ENCODE measurements around the gene VPS8.

The VPS8 gene

DNA sequence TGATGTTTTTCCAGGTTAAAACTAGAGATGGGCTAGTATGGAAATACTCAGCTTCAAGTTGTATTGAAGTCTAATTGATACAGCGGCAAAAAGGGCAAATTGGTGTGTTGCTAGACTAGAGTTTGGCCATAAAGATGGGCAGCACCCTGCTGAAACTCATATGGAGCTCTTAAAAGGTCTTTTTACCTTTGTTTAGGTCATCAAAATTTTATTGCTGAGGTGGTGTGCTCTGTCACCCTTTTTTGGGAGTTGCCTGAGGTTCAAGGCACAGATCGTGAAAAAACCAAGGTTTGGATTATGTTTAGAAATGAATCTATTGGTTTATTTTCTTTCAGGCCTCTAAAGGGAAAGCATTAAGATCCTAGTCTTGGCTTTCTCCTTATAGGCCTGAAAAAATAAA lies 38.2 kb downstream of the VPS8 start:
- H3K4me3 ChIP-seq (ENCODE audit: low read depth, low read length), result no peak overlapping the region
- TF ChIP-seq, protein P1, sequence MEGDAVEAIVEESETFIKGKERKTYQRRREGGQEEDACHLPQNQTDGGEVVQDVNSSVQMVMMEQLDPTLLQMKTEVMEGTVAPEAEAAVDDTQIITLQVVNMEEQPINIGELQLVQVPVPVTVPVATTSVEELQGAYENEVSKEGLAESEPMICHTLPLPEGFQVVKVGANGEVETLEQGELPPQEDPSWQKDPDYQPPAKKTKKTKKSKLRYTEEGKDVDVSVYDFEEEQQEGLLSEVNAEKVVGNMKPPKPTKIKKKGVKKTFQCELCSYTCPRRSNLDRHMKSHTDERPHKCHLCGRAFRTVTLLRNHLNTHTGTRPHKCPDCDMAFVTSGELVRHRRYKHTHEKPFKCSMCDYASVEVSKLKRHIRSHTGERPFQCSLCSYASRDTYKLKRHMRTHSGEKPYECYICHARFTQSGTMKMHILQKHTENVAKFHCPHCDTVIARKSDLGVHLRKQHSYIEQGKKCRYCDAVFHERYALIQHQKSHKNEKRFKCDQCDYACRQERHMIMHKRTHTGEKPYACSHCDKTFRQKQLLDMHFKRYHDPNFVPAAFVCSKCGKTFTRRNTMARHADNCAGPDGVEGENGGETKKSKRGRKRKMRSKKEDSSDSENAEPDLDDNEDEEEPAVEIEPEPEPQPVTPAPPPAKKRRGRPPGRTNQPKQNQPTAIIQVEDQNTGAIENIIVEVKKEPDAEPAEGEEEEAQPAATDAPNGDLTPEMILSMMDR (IDR thresholded peaks at IDR 0.05; ENCODE audit: control insufficient read depth, extremely low read depth, insufficient read depth), result no peak
- no peak for DNase-seq (ENCODE audit: low read depth)

DNA sequence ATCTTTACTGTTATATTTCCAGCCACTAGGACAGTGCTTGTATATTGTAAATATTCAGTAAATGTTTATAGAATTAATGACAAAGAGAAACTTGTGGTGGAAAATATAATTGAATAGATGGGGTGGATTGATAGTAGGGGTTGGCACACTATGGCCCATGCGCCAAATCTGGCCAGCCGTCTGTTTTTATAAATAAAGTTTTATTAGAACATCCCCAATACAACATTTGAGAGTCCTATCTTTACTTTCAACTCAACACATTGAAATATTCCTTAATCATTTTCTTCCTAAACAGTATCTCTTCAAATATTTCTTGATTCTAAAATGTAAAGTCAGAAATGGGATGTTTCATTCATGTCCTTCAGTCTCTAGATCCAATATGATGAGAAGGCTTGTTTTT lies 45.1 kb downstream of the VPS8 start:
- TF ChIP-seq, protein P1 (IDR thresholded peaks at IDR 0.05; ENCODE audit: control insufficient read depth, extremely low read depth, insufficient read depth), result no peak
- no peak overlapping the region for H3K4me3 ChIP-seq (ENCODE audit: low read depth, low read length)
- no peak for DNase-seq (ENCODE audit: low read depth)

DNA sequence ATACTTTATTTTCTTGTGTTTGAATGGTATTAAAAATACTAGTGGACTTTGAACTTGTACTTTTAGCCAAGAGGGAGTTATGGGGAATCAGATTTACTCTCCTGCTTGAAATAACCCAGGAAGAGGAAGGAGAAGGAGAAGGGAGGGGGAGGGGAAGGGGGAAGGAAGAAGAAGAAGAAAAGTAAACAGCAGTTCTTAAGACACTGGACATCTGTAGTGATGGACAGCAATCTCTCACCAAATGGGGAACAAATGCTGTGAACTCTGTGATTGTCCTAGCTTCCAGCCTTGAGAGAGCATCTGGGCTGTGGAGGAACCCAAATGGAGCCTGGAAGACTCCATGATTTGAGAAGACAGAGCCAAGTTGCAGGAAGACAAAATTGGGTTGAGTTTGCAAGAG lies 52.0 kb downstream of the VPS8 start:
- no peak for DNase-seq (ENCODE audit: low read depth)
- TF ChIP-seq, protein P1 (IDR thresholded peaks at IDR 0.05; ENCODE audit: control insufficient read depth, extremely low read depth, insufficient read depth), result no peak
- H3K4me3 ChIP-seq (ENCODE audit: low read depth, low read length), result no peak overlapping the region

DNA sequence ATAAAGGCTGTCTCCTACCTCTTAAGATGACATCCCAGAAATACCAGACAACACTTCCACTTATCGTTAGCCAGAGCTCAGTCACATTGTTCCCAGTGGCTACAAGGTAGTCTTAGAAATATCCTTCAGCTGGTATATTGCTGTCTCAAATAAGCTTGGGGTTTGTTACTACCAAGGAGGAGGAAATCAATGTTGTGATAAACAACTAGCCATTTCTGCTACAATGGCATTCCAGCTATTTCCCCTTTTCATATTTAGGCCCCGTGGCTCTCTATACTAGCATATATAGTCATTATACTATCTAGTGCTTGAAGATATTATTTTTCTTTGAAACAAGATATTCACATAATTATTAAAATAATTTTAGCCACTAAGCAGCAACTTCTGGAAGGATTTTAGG lies 56.5 kb downstream of the VPS8 start:
- TF ChIP-seq, protein P1 (IDR thresholded peaks at IDR 0.05; ENCODE audit: control insufficient read depth, extremely low read depth, insufficient read depth), result no peak
- H3K4me3 ChIP-seq (ENCODE audit: low read depth, low read length), result no peak overlapping the region

DNA sequence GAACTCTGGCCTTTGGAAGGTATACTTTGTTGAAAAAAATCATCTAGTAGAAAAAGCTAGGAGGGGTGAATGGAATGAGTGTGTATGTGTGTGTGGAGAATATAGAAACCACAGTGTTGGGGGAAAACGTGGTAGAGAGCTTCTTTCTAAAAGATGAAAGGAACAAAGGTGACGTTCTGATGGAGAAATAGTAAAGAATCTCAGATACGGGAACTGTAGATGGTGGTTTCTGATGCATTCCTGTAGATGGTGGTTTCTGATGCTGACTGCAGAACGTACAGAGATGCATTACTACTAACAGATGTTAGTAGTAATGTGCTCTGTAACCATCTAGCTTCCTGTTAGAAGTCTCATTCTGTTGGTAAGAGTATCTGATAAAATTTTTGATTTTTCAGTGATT lies 60.2 kb downstream of the VPS8 start:
- no peak for DNase-seq (ENCODE audit: low read depth)
- TF ChIP-seq, protein P1 (IDR thresholded peaks at IDR 0.05; ENCODE audit: control insufficient read depth, extremely low read depth, insufficient read depth), result no peak

More for the DNA sequence above, 56.5 kb downstream of the VPS8 start:
- no peak for DNase-seq (ENCODE audit: low read depth)

DNA sequence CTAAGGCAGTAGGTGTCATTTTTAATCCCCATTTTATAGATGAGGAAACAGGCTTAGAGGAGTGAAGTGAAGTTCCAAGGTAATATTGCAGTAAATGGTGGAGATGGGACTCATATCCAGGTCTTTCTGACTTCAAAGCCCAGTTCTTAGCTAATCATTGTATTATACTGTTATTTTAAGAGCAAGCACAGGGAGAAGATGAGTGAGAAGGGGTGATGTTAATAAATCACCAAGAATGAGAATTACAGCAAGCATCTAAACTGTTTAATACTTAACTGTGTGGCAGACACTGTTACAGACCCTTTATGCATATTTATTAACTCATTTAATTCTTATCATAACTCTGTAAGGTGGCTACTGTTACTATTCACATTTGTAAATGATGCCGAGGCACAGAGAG lies 61.2 kb downstream of the VPS8 start:
- DNase-seq (ENCODE audit: low read depth), result no peak
- TF ChIP-seq, protein P1 (IDR thresholded peaks at IDR 0.05; ENCODE audit: control insufficient read depth, extremely low read depth, insufficient read depth), result no peak
- no peak overlapping the region for H3K4me3 ChIP-seq (ENCODE audit: low read depth, low read length)

More for the DNA sequence above, 60.2 kb downstream of the VPS8 start:
- no peak overlapping the region for H3K4me3 ChIP-seq (ENCODE audit: low read depth, low read length)
